ENCODE data around the gene EAF1.
"Not testable (repeated sequence)": the region's sequence is repeated elsewhere in the genome, so short reads cannot be mapped to it uniquely, and the experiment has no call there.

The EAF1 gene

DNA sequence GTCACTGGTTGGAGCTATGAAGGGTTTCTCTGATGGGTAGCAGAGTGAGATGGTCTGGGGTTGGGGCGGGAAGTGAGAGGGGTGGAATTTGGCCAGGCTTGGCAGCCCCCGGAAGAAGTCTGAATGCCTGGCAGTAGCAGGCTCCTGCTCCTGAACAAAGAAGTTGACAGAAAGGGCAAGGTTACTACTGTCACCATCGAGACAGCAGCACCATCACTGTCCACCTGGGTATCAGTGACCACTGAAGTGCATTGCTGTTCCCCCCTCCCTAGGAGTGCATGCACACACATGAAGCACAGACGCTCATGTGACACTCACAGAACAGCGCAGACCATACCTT, 51.2 kb downstream of the EAF1 start:
- DNase-seq (ENCODE audit: low read depth in 2 of 2): no peak

DNA sequence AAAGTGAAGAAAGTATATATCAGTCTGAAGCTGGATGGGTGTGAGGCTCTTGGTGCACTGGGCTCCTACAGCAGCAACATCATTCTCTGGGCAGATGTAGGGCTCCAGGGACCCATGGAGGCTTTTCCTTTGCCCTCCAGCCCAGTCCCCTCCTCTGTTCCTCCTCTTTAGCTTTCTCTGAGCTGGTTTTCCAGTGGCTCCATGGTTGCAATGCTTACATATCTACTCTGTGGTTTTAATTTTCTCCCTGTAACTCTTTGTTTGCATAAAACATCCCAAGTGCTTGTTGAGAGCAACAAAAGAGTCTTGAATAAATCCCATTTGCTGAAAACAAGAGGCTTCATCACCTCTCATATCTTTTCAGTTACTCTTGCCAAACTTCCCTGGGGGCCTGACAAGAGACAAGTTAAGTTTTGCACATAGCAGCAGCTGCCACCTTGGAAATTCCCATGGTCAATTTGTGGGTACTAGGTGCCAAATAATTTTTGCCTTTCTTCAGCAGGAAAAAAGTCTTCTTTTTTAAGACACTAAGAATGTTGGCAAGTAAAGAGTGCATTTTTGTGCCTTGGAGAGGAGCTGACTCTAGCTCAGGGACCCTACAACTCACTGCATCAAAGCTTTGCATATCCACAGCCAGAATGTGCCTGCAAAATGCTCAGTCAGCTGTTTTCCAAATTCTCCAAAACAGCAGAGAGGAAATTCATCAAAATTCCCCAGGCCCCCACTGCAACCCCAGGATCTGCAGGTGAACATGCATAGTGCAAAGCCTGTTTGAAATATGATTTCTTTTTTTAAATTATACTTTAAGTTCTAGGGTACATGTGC, 52.2 kb downstream of the EAF1 start:
- no peak for DNase-seq (ENCODE audit: low read depth in 2 of 2)

DNA sequence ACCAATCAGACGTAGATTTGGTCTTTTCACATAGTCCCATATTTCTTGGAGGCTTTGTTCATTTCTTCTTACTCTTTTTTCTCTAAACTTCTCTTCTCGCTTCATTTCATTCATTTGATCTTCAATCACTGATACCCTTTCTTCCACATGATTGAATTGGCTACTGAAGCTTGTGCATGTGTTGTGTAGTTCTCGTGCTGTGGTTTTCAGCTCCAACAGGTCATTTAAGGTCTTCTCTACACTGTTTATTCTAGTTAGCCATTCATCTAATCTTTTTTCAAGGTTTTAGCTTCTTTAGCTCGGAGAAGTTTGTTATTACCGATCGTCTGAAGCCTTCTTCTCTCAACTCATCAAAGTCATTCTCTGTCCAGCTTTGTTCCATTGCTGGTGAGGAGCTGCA, 57.2 kb downstream of the EAF1 start:
- not testable (repeated sequence) for DNase-seq (ENCODE audit: low read depth in 2 of 2)

DNA sequence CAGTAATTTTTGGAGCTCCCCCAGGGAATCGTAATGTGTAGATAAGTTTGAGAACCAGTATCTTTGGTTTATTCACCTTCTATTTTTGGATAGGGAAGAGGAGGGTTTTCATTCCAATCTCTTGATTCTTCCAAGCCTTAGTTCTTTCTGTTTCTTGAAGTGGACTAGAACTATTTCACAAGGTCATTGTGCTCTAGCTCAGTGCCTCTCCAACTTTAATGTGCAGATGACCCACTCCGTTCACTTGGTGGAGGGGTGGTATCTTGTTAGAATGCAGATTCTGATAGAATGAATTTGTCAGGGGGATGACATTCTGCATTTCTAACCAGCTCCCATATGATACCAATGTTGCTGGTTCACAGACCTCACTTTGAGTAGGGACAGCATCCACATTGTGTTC, 58.6 kb downstream of the EAF1 start:
- DNase-seq (ENCODE audit: low read depth in 2 of 2): no peak

DNA sequence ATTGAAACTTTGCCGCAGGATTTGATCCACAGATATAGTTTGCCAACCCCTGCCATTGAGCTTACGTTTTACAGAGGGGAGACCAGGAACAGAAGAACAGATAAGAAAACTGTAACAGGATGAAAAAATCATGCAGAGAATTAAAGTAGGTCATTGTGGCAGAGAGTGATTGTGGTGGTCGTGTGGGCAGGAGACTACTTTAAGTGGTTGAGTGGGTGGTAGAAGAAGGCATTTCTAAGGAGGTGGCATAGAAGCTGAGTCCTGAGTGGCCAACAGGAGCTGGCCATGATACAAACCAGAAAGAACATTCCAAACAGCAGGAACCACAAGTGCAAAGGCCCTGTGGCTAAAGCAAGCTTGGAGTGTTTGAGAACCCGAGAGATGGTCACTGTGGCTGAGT, 59.6 kb downstream of the EAF1 start:
- no peak for DNase-seq (ENCODE audit: low read depth in 2 of 2)

DNA sequence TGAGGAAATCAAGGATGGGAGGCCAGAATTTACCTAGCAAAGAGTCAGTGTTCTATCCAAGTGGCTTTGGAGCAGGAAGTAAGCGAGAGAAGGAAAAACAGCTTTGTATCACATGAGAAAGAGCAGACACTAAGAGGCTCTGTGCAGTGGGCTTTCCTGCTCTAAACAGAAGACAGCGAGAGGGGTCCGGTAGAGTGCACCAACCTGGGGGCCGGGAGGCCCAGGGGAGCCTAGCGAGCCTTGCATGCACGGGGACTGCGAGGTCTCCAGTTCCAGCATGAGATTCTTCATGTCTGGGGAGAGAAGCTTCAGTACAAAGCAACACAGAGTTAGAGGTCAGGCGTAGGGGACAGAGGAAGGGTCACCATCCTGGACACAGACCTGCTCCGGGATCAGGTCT, 60.6 kb downstream of the EAF1 start:
- DNase-seq (ENCODE audit: low read depth in 2 of 2): no peak

DNA sequence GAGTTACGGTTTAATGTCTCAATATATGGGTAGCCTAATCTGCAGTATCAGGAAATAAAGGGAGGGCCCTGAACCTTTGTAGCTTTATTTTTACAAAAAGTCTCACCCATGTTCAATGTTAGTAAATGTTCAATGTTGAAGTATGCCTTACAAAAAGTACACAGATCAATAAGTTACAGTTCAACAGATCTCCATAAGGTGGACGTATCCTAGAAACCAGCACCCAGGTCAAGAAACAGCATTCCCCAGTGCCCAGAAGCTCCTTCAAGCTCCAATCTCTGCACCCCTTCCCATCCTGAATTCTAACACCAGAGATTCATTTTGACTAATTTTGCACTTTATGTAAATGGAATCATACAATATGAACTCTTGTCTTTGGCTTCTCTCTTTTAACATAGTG, 62.8 kb downstream of the EAF1 start:
- DNase-seq (ENCODE audit: low read depth in 2 of 2): no peak

DNA sequence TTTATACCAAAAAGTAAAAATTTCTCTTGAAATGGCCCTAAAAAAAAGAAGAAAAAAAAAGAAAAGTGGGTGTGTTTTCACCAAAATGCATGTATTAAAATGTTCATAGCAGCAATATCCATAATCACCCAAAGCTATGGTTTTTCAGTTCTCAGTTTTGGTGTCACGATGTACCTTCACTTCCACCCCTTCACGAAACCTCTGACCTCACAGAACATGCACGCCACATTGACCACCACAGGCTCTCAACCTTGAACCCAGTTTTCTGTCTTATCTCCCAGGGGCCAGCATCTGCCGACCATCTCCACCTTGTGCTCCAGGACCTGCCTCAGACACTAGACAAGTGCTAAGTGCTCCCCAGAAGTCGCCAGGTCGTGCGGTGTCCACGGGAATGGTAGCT, 63.7 kb downstream of the EAF1 start:
- no peak for DNase-seq (ENCODE audit: low read depth in 2 of 2)

Measured in stimulated activated CD4-positive, alpha-beta T cell treated with anti-CD3 and anti-CD28 coated beads, Interleukin-15, amount 100 ng/mL, for 48 hours (primary cell).